Epithelial cell of proximal tubule (primary cell): ENCODE data around the gene NUDT17. TPM values are rescaled to one million over a fixed set of nuclear protein-coding genes. Genes with fewer than 3 reads are reported as not detected.
"Not testable (repeated sequence)": the region's sequence is repeated elsewhere in the genome, so short reads cannot be mapped to it uniquely, and the experiment has no call there.

Source experiments
- DNase-seq: peaks from one replicate; pipeline ENCODE4 v3.0.0-alpha.2; 2011; ENCODE audit warnings: low read depth
- H3K4me3 ChIP-seq: 2 replicates; pipeline ENCODE4 v1.5.1; 2011; ENCODE audit warnings: low read depth, mild to moderate bottlenecking, low read length
- total RNA-seq: library from RNA; depleted of rRNA; stranded (reverse); fragments of >200 nt; gene quantifications from 2 replicates; pipeline ENCODE4 v1.2.3, GENCODE V29; 2015
- TF ChIP-seq, protein P1 (sequence below): conservative IDR thresholded peaks from 2 replicates; pipeline ENCODE4 v1.5.1; 2012; ENCODE audit warnings: low read depth, mild to moderate bottlenecking, low read length

The NUDT17 gene
- total RNA-seq, 1 donor from 2014 or later, result 4.3 TPM

DNA sequence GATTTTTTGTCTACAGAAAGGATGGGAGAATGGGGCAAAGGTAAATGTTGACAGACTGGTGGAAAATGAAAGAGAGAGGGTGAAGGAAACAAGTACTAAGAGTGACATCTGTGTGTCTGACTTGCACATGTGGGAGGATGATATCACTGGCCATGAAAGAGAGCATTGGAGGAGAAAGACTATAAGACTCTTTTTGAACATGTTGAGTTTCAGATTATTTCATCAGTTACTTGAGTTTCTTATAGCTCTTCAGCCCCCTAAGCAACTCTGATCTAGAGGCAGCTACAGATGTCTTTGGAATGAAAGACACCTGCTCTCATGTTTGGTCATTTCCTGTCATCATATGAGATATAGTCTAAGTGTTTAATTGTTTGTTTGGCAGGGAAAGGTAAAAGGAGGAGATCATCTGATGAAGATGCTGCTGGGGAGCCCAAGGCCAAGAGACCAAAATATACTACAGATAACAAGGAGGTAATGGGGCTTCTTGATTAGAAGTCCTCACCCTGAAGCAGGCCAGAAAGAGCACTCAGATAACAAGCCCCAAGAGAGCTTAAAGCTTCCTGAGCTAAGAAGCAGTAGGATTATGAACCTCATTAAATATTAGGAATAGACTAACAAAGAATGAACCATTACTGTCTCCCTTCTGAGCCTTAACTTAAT lies 16.9 kb upstream of the NUDT17 start:
- H3K4me3 ChIP-seq, result no peak overlapping the region
- no peak for DNase-seq
- TF ChIP-seq, protein P1, sequence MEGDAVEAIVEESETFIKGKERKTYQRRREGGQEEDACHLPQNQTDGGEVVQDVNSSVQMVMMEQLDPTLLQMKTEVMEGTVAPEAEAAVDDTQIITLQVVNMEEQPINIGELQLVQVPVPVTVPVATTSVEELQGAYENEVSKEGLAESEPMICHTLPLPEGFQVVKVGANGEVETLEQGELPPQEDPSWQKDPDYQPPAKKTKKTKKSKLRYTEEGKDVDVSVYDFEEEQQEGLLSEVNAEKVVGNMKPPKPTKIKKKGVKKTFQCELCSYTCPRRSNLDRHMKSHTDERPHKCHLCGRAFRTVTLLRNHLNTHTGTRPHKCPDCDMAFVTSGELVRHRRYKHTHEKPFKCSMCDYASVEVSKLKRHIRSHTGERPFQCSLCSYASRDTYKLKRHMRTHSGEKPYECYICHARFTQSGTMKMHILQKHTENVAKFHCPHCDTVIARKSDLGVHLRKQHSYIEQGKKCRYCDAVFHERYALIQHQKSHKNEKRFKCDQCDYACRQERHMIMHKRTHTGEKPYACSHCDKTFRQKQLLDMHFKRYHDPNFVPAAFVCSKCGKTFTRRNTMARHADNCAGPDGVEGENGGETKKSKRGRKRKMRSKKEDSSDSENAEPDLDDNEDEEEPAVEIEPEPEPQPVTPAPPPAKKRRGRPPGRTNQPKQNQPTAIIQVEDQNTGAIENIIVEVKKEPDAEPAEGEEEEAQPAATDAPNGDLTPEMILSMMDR, result no peak

DNA sequence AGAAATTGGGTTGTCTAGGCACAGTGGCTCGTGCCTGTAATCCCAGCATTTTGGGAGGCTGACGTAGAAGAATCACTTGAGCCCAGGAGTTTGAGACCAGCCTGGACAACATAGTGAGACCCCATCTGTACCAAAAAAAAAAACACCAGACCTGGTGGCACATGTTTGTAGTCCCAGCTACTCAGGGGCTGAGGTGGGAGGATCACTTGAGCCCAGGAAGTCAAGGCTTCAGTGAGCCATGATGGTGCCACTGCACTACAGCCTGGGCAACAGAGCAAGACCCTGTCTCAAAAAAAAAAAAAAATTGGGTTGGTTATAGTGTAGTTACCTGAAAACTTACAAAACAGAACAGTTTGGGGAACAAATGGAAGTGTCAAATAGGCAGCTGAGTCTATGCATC lies 14.6 kb upstream of the NUDT17 start:
- H3K4me3 ChIP-seq, DNase-seq: not testable (repeated sequence)

DNA sequence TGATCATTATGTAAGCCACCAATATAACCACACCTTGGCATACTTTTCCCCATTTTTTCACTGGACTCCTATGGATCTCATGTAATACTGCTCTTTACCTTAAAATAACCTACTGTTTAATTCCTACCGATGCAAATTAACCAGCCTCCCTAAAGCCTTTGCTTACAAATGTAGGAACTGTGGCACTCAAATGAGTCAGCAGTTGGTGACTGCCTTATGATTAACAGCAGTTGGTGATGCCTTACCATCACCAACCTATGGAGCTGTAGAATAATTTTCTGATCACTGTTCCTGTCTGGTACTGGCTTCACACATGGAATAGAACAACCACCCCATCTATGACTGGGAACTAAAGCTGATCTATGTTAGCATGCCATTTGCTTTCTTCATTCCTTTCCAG lies 7.8 kb upstream of the NUDT17 start:
- H3K4me3 ChIP-seq, result no peak overlapping the region
- TF ChIP-seq, protein P1, result no peak
- no peak for DNase-seq

DNA sequence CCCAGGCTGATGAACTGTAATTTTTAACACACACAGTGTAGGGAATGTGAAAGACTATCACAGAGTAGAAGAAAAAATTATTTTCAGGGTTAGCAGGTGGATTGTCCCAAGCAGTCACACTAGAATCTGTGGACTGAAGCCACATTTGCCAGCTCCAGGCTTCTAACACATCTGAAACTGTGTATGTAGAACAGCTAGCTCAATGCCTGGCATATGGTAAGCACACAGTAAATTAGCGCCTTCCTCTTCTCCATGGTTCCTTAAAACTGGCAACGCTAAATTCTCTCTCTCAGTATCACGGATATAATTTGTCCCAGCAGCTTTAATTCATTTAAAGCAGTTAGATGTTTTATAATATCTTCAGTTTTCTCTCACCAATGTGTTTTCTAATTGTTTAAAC lies 2.4 kb upstream of the NUDT17 start:
- H3K4me3 ChIP-seq, result no peak overlapping the region
- TF ChIP-seq, protein P1, result no peak
- no peak for DNase-seq

DNA sequence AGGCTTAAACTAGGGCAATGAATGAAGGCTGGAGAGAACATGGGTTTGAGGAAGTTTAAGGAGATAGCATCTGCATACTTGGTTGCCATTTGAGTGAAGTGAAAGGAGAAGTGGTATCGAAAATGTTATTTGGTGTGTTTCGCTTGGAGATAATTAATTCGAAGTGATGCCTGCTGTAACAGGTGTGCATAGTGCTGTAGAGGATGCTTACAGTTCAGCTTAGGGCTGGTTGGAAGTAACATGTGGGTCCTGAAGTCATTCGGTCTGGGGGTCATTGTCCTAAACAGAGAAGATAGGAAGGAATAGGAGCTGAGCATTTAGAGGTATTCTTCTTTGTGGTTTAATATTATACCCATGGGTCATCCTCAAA lies 301 bp upstream of the NUDT17 start:
- peak overlapping the region; percentile 68 for H3K4me3 ChIP-seq
- no peak for DNase-seq
- TF ChIP-seq, protein P1, result no peak

DNA sequence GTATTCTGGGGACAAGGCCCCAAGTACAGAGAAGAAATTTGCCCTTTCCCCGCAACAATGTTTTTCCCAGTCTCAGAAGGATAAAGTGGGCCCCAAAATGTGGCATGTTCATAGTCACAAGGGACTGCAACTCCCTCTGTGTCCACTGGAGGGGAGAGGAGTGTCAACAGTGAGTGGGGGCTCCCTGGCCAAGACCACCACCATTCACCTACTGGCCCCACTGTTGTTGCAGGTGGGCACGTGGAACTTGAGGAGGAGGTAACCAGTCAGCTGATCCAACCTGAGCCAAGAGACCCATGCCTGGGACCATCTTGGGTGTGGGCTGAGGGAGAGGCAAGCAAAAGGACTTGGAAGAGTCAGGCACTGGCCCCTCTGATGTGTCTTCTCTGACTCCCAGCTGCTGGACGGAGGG lies 777 bp downstream of the NUDT17 start:
- TF ChIP-seq, protein P1, result peak; percentile 70
- DNase-seq, result no peak
- peak overlapping the region; percentile 68 for H3K4me3 ChIP-seq

DNA sequence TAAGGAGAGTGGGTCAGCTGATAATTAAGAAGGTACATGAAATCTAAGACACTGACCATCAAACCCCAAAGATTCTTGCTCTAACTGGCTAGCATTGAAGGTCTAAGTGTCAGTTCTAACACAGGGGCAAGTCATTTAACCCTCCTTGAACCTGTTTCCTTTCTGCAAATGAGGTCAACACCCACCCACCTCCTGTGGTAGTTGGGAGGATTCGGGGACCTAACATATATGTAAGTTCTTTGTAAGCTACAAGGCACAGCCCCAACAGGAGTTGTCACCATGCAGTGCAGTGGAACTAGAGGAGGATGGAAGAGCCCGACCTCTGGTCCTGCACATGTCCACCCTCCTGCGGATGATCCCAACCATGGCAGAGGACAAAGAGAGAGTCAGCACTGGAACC lies 2.4 kb downstream of the NUDT17 start:
- TF ChIP-seq, protein P1, result no peak
- H3K4me3 ChIP-seq, result no peak overlapping the region
- no peak for DNase-seq
